Fibroblast of lung (primary cell): ENCODE measurements around the gene SPTLC1. TPM values are rescaled to one million over a fixed set of nuclear protein-coding genes. Genes with fewer than 3 reads are reported as not detected.
"Not testable (repeated sequence)": the region's sequence is repeated elsewhere in the genome, so short reads cannot be mapped to it uniquely, and the experiment has no call there.

Experiments
- DNase-seq, 2 donors: peaks; one replicate each; pipeline versions ENCODE4 v3.0.0 to v3.0.0-alpha.2; 2010; ENCODE audit warnings: low read depth in 2 of 2
- H2AFZ ChIP-seq: 2 replicates; pipeline ENCODE4 v1.5.1; 2012; ENCODE audit warnings: low read length, control low read depth, inconsistent platforms
- H3K27ac ChIP-seq: 2 replicates; pipeline ENCODE4 v1.5.1; 2011; ENCODE audit warnings: low read length, control low read depth; ENCODE audit not compliant: insufficient read depth
- H3K27me3 ChIP-seq: 2 replicates; pipeline ENCODE4 v1.5.1; 2011; ENCODE audit warnings: mild to moderate bottlenecking, low read length; ENCODE audit not compliant: control insufficient read depth, insufficient read depth
- H3K36me3 ChIP-seq: 2 replicates; pipeline ENCODE4 v1.5.1; 2011; ENCODE audit warnings: low read length; ENCODE audit not compliant: control insufficient read depth, insufficient read depth
- H3K4me1 ChIP-seq: 2 replicates; pipeline ENCODE4 v1.5.1; 2011; ENCODE audit warnings: low read length; ENCODE audit not compliant: control insufficient read depth, insufficient read depth; ENCODE audit errors: extremely low read depth
- H3K4me2 ChIP-seq: 2 replicates; pipeline ENCODE4 v1.5.1; 2011; ENCODE audit warnings: low read length, control low read depth; ENCODE audit not compliant: insufficient read depth; ENCODE audit errors: extremely low read depth
- H3K4me3 ChIP-seq, 4 experiments: fragments of 200-600 bp in 1 of 4; sonication (generic) in 1 of 4; replicated peaks in 1 of 4; 2 replicates each; pipeline ENCODE4 v1.5.1; 2011 to 2016; ENCODE audit warnings: low read length in 4 of 4, low read depth in 3 of 4, mild to moderate bottlenecking in 3 of 4, control low read depth in 2 of 4, inconsistent platforms in 1 of 4, mixed read lengths in 1 of 4; ENCODE audit not compliant: insufficient read depth in 1 of 4; ENCODE audit errors: control extremely low read depth in 1 of 4
- H3K79me2 ChIP-seq: 2 replicates; pipeline ENCODE4 v1.5.1; 2012; ENCODE audit warnings: mild to moderate bottlenecking, low read length, inconsistent platforms; ENCODE audit not compliant: control insufficient read depth, insufficient read depth
- H3K9ac ChIP-seq: 2 replicates; pipeline ENCODE4 v1.5.1; 2011; ENCODE audit warnings: mild to moderate bottlenecking, low read length, control low read depth; ENCODE audit not compliant: insufficient read depth
- H3K9me3 ChIP-seq: 2 replicates; pipeline ENCODE4 v1.5.1; 2012; ENCODE audit warnings: low read depth, low read length; ENCODE audit not compliant: control insufficient read depth, insufficient read depth
- H4K20me1 ChIP-seq: 2 replicates; pipeline ENCODE4 v1.5.1; 2011; ENCODE audit warnings: low read length; ENCODE audit not compliant: control insufficient read depth, insufficient read depth; ENCODE audit errors: extremely low read depth
- EZH2 ChIP-seq: IDR thresholded peaks from 2 replicates; pipeline ENCODE4 v1.5.1; 2012; ENCODE audit warnings: low read length, control low read depth, mild to moderate bottlenecking; ENCODE audit errors: missing control alignments
- polyA plus RNA-seq, 2 donors: library from polyadenylated mRNA; depleted of rRNA in 1 of 2; stranded (reverse) in 1 of 2; unstranded in 1 of 2; fragments of >200 nt; gene quantifications; 2 replicates each; pipeline ENCODE4 v1.2.1, GENCODE V29; 2011 to 2012; ENCODE audit warnings: missing spikeins in 1 of 2
- total RNA-seq: library from RNA; depleted of rRNA; stranded (reverse); fragments of >200 nt; gene quantifications from 2 replicates; pipeline ENCODE4 v1.2.1, GENCODE V29; 2014
- TF ChIP-seq, protein P1 (sequence below), 2 donors: IDR thresholded peaks in 1 of 2; conservative IDR thresholded peaks in 1 of 2; 1 replicate in 1 of 2; 2 replicates in 1 of 2; pipeline ENCODE4 v1.5.1; 2011 to 2012; ENCODE audit warnings: low read length in 2 of 2, control low read depth in 1 of 2, inconsistent platforms in 1 of 2, low read depth in 1 of 2, mild to moderate bottlenecking in 1 of 2

Gene SPTLC1
- total and polyA plus RNA-seq, 2 donors (not counting 1 experiment from before 2014, with no cell fraction given) = 97.8 to 138 TPM

GRCh38 chr9:92158097-92158601 is 42.9 kb upstream of the SPTLC1 start:
- Histone ChIP-seq H3K27me3 (no peaks in the 10 kb centered on the region), H3K4me2 (no peak overlapping the region)
- TF ChIP-seq, protein P1, sequence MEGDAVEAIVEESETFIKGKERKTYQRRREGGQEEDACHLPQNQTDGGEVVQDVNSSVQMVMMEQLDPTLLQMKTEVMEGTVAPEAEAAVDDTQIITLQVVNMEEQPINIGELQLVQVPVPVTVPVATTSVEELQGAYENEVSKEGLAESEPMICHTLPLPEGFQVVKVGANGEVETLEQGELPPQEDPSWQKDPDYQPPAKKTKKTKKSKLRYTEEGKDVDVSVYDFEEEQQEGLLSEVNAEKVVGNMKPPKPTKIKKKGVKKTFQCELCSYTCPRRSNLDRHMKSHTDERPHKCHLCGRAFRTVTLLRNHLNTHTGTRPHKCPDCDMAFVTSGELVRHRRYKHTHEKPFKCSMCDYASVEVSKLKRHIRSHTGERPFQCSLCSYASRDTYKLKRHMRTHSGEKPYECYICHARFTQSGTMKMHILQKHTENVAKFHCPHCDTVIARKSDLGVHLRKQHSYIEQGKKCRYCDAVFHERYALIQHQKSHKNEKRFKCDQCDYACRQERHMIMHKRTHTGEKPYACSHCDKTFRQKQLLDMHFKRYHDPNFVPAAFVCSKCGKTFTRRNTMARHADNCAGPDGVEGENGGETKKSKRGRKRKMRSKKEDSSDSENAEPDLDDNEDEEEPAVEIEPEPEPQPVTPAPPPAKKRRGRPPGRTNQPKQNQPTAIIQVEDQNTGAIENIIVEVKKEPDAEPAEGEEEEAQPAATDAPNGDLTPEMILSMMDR (conservative IDR thresholded peaks at IDR 0.05 in 1 of 2, IDR thresholded peaks at IDR 0.05 in 1 of 2; ENCODE audit: low read depth in 1 of 2, low read length in 2 of 2) = no peak
- TF ChIP-seq EZH2 = no peak

DNA sequence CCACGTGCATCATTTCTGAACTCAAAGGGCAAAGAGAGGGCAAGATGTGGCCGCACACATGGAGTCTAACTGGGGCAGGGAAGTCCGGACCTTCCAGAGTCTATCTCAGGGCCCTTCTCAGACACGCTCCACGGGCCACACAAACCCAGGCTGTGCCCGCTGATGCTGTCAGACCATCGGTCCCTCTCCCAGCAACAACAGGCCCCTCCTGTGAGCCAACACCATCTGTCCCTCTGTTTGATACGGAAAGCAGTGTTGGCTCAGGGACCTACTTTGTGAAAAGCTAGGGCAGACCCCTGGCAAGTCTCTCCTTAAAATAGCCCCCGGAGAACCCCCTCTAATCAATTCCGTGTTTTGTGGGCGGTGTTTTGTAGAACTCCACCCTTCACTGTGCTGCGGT is 40.5 kb upstream of the SPTLC1 start:
- not testable (repeated sequence) for H3K36me3 ChIP-seq, H4K20me1 ChIP-seq, H3K4me2 ChIP-seq, H3K9me3 ChIP-seq, H2AFZ ChIP-seq, H3K4me3 ChIP-seq, H3K79me2 ChIP-seq, H3K9ac ChIP-seq, DNase-seq, H3K27ac ChIP-seq, H3K27me3 ChIP-seq
- H3K4me1 ChIP-seq = peaks cover 15% of the 10 kb centered on the region

More at GRCh38 chr9:92158097-92158601, 42.9 kb upstream of the SPTLC1 start:
- H4K20me1 ChIP-seq = no peaks in the 10 kb centered on the region
- no peak overlapping the region for H2AFZ ChIP-seq
- no peak overlapping the region for H3K9ac ChIP-seq
- H3K27ac ChIP-seq = no peak overlapping the region
- no peak for DNase-seq
- H3K4me1 ChIP-seq = peaks cover 6% of the 10 kb centered on the region
- H3K9me3 ChIP-seq = no peaks in the 10 kb centered on the region
- no peak overlapping the region for H3K4me3 ChIP-seq
- no peaks in the 10 kb centered on the region for H3K79me2 ChIP-seq
- no peaks in the 10 kb centered on the region for H3K36me3 ChIP-seq

GRCh38 chr9:92155221-92155620 is 40.0 kb upstream of the SPTLC1 start:
- Histone ChIP-seq H3K9me3 (no peaks in the 10 kb centered on the region), H3K4me1 (peaks cover 15% of the 10 kb centered on the region), H3K36me3 (no peaks in the 10 kb centered on the region), H3K27me3 (no peaks in the 10 kb centered on the region), H3K9ac (no peak overlapping the region), H2AFZ (no peak overlapping the region), H3K4me2 (no peak overlapping the region), H3K27ac (no peak overlapping the region), H3K4me3 (no peak overlapping the region), H3K79me2 (no peaks in the 10 kb centered on the region), H4K20me1 (no peaks in the 10 kb centered on the region)
- no peak for DNase-seq
- TF ChIP-seq, protein P1 (conservative IDR thresholded peaks at IDR 0.05 in 1 of 2, IDR thresholded peaks at IDR 0.05 in 1 of 2; ENCODE audit: low read depth in 1 of 2, low read length in 2 of 2) = no peak
- TF ChIP-seq EZH2 = no peak

DNA sequence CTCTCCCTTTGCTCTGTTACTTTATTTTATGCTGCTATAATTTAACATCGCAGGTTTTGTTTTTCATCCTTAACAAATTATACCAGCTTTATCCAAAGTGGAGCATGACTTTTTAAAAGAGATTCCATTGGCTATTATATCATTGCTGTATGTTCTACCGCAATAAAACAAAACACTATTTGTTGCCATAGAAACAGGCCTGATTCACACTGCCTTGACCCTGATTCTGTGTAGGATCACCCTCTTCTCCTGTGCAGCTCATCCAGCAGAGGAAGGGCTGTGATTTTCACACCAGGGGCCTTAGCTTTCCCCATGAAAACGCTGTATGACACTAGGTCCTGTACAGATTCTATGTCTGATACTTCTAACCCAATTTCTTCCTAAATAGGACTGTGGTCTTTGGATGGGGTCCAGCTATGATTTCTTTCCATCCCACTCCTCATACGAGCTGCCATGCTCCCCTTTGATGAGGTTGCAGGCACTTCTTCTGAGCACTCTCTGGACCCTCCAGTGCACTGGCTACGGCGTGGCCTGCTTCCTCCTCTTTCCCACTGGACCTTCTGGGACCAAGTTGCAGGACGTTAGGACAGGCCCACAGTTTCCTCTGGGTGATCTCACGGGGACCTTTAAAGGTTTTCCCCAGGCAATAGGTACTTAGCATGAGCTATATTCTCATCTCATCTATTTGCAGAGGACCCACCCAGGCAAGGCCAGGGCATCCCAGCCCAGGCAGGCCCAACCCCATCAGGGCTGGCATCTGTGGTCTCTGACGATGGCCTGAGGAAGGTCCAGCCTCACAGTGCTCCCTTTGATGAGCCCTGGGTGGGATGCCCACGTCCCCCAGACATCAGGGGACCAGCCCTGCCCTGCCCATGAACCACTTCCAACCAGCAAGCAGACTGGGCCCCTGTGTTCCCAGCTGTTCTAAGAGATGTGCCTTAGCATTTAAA is 38.5 kb upstream of the SPTLC1 start:
- not testable (repeated sequence) for H3K9me3 ChIP-seq, H3K27me3 ChIP-seq, H2AFZ ChIP-seq, H3K79me2 ChIP-seq, H3K9ac ChIP-seq, H4K20me1 ChIP-seq, H3K4me2 ChIP-seq, H3K36me3 ChIP-seq, H3K4me3 ChIP-seq
- Histone ChIP-seq H3K4me1 (peaks cover 15% of the 10 kb centered on the region), H3K27ac (peak overlapping the region; percentile 68)
- DNase-seq = peak; percentile 89 to 91
